ENCODE data around the gene SLC9A9.

- TF ChIP-seq, protein P1, sequence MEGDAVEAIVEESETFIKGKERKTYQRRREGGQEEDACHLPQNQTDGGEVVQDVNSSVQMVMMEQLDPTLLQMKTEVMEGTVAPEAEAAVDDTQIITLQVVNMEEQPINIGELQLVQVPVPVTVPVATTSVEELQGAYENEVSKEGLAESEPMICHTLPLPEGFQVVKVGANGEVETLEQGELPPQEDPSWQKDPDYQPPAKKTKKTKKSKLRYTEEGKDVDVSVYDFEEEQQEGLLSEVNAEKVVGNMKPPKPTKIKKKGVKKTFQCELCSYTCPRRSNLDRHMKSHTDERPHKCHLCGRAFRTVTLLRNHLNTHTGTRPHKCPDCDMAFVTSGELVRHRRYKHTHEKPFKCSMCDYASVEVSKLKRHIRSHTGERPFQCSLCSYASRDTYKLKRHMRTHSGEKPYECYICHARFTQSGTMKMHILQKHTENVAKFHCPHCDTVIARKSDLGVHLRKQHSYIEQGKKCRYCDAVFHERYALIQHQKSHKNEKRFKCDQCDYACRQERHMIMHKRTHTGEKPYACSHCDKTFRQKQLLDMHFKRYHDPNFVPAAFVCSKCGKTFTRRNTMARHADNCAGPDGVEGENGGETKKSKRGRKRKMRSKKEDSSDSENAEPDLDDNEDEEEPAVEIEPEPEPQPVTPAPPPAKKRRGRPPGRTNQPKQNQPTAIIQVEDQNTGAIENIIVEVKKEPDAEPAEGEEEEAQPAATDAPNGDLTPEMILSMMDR (conservative IDR thresholded peaks at IDR 0.05; ENCODE audit: low read depth, low read length), result no peak
- no peak for TF ChIP-seq EZH2 (IDR thresholded peaks at IDR 0.05; ENCODE audit: borderline replicate concordance, low read depth, low read length, poor library complexity, severe bottlenecking)
These were observed 577.1 kb downstream of the SLC9A9 start for GRCh38 chr3:143271136-143271535.
